Esophagus muscularis mucosa (tissue), 4 donors: ENCODE measurements around the gene CTU2. TPM values are rescaled to one million over a fixed set of nuclear protein-coding genes. Genes with fewer than 3 reads are reported as not detected.

ENCODE experiments used
- DNase-seq: peaks from one replicate; pipeline ENCODE4 v3.0.0-alpha.2; 2017; ENCODE audit errors: extremely low spot score
- H3K27ac ChIP-seq, 4 donors: fragments of 200-600 bp; sonication (generic); replicated peaks in 1 of 4; 1 replicate in 3 of 4; 2 replicates in 1 of 4; pipeline ENCODE4 v1.5.1; 2016 to 2019; ENCODE audit warnings: mild to moderate bottlenecking in 1 of 4
- H3K27me3 ChIP-seq, 4 donors: fragments of 200-600 bp; sonication (generic); one replicate each; pipeline versions ENCODE4 v1.5.1 to v1.6.0; 2016 to 2019
- H3K36me3 ChIP-seq, 4 donors: fragments of 200-600 bp; sonication (generic); one replicate each; pipeline ENCODE4 v1.5.1; 2016 to 2019
- H3K4me1 ChIP-seq, 4 donors: fragments of 200-600 bp; sonication (generic); one replicate each; pipeline ENCODE4 v1.5.1; 2016 to 2019
- H3K4me3 ChIP-seq, 4 donors: fragments of 200-600 bp; sonication (generic); 1 replicate in 2 of 4; 2 replicates in 2 of 4; pipeline ENCODE4 v1.5.1; 2016 to 2019; ENCODE audit warnings: mild to moderate bottlenecking in 4 of 4, moderate library complexity in 1 of 4
- H3K9me3 ChIP-seq, 4 donors: fragments of 200-600 bp; sonication (generic); 1 replicate in 3 of 4; 2 replicates in 1 of 4; pipeline ENCODE4 v1.5.1; 2016 to 2019
- EP300 ChIP-seq: sonication (generic); formaldehyde crosslinking; IDR thresholded peaks from one replicate; pipeline ENCODE4 v1.6.1; 2017; ENCODE audit warnings: antibody characterized with exemption
- POLR2A ChIP-seq: fragments of 450-650 bp; IDR thresholded peaks from one replicate; pipeline ENCODE4 v1.6.1; 2017; ENCODE audit warnings: antibody characterized with exemption, moderate library complexity, mild to moderate bottlenecking, low read depth
- POLR2AphosphoS5 ChIP-seq, 2 donors: sonication (generic); formaldehyde crosslinking; IDR thresholded peaks; one replicate each; pipeline ENCODE4 v1.6.1; 2017; ENCODE audit warnings: antibody characterized with exemption in 2 of 2
- WGBS: methylation state at CpG from one replicate; pipeline ENCODE4 v1.1.5; 2018; 5-methylcytosine and 5-hydroxymethylcytosine counted together
- intact Hi-C: fragments of 100-400 bp; cut with DNase I; formaldehyde crosslinking; loops from one replicate; pipeline ENCODE4 v1.15.1; 2023
- total RNA-seq, 4 donors: library from RNA; depleted of rRNA; stranded (reverse); fragments of >200 nt; gene quantifications; one replicate each; pipeline versions ENCODE4 v1.1.0 to v1.2.1, GENCODE V29; 2016
- TF ChIP-seq, protein P1 (sequence below), 3 experiments: fragments of 200-600 bp in 2 of 3; fragments of 450-650 bp in 1 of 3; sonication (generic) in 2 of 3; IDR thresholded peaks; one replicate each; pipeline ENCODE4 v1.5.1; 2017 to 2019; ENCODE audit warnings: antibody characterized with exemption in 3 of 3, mild to moderate bottlenecking in 2 of 3, moderate library complexity in 1 of 3

CTU2 gene
- total RNA-seq, 4 donors from 2014 or later = 8.9 to 14.7 (median 10.3) TPM

DNA sequence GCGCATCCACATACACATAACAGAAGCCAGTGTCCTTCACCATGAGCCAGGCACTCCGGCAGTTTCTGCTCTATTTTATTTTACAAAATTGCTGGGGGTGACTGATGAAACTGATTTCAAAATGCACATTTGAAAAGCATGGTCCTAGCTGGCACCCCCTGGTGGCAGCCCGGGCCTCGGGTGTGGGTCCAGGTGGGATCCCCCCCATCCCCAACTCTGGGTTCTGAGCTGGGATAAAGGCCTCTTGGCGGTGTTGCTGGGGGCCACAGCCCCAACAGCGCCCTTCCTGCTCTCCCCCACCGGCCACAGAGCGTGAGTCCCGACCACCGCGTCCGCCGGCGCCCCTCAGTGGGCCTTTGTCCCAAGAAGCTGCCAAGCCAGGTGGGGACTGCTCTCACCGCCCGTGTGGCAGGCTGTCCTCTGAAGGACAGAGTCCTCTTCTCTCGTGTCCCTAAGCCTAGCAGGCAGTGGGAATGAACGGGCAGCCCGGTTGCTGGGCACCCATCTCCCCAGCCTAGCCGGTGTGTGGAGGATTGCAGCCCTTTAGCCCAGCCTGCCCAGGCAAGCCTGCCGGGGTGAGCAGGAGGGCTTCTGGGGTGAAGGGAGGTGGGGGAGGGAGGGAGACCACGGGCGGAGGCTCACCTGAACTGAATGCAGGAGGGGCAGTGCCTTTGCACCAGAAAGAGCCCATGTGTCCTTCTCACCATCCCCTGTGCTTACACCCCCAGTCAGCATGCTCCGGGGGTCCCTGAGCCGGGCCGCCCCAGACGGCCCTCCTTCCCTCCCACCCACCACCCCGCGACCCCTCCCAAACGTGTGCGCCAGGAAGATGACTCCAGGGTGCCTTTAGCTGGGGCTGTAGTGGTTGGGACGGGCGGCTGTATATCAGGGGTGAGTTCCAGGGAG, 20.9 kb upstream of the CTU2 start:
- no peak for DNase-seq
- H3K27me3 ChIP-seq = peaks cover 0 to 97% (median 69%) of the 10 kb centered on the region in 4 donors
- intact Hi-C loops = no loop called here

DNA sequence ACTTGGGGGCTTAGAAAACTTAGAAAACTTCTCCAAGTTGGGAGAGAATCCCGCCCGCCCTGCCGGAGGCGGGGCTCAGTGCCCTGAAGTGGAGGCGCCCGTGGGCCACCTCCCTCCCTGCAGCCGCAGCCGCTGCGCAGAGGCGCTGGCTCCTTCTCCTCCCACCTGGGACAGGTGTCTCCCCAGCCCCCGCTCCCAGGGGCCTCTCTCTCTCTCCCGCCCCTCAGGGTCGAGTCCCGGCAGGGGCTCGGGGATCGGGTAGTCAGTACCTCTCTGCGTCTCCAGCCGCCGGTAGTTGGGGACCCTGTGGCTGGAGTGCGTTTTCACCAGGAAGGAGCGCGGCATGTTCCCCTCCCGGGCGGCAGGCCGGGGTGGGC, 20.3 kb upstream of the CTU2 start:
- WGBS = no CpG with 5 or more reads among the region's 25 CpGs
- no peaks in the 10 kb centered on the region for H3K9me3 ChIP-seq
- H3K27ac ChIP-seq = peak overlapping the region in 1 of 4 donors; percentile 23
- peaks cover 0 to 97% (median 70%) of the 10 kb centered on the region in 4 donors for H3K27me3 ChIP-seq
- no peak for DNase-seq
- intact Hi-C loops = no loop called here
- TF ChIP-seq, protein P1, sequence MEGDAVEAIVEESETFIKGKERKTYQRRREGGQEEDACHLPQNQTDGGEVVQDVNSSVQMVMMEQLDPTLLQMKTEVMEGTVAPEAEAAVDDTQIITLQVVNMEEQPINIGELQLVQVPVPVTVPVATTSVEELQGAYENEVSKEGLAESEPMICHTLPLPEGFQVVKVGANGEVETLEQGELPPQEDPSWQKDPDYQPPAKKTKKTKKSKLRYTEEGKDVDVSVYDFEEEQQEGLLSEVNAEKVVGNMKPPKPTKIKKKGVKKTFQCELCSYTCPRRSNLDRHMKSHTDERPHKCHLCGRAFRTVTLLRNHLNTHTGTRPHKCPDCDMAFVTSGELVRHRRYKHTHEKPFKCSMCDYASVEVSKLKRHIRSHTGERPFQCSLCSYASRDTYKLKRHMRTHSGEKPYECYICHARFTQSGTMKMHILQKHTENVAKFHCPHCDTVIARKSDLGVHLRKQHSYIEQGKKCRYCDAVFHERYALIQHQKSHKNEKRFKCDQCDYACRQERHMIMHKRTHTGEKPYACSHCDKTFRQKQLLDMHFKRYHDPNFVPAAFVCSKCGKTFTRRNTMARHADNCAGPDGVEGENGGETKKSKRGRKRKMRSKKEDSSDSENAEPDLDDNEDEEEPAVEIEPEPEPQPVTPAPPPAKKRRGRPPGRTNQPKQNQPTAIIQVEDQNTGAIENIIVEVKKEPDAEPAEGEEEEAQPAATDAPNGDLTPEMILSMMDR (IDR thresholded peaks at IDR 0.05) = no peak
- TF ChIP-seq EP300 (no peak), POLR2AphosphoS5 (IDR thresholded peaks at IDR 0.05) (no peak), POLR2A (no peak)
- peaks cover 29 to 31% (median 30%) of the 10 kb centered on the region in 4 donors for H3K4me1 ChIP-seq
- peak overlapping the region; percentile 51 to 65 (median 52) for H3K4me3 ChIP-seq
- no peaks in the 10 kb centered on the region for H3K36me3 ChIP-seq

More for the DNA sequence above, 20.9 kb upstream of the CTU2 start:
- Histone ChIP-seq H3K9me3 (no peaks in the 10 kb centered on the region), H3K4me1 (peaks cover 29 to 31% (median 30%) of the 10 kb centered on the region in 4 donors), H3K36me3 (no peaks in the 10 kb centered on the region), H3K27ac (no peak overlapping the region), H3K4me3 (peak overlapping the region; percentile 51 to 65 (median 52))
- TF ChIP-seq POLR2AphosphoS5 (IDR thresholded peaks at IDR 0.05) (no peak), EP300 (no peak), POLR2A (no peak)
- TF ChIP-seq, protein P1 (IDR thresholded peaks at IDR 0.05) = peak in 2 of 3 experiments; percentile 13 to 40
- 14% methylated on average over 8 of the region's 33 CpGs for WGBS

DNA sequence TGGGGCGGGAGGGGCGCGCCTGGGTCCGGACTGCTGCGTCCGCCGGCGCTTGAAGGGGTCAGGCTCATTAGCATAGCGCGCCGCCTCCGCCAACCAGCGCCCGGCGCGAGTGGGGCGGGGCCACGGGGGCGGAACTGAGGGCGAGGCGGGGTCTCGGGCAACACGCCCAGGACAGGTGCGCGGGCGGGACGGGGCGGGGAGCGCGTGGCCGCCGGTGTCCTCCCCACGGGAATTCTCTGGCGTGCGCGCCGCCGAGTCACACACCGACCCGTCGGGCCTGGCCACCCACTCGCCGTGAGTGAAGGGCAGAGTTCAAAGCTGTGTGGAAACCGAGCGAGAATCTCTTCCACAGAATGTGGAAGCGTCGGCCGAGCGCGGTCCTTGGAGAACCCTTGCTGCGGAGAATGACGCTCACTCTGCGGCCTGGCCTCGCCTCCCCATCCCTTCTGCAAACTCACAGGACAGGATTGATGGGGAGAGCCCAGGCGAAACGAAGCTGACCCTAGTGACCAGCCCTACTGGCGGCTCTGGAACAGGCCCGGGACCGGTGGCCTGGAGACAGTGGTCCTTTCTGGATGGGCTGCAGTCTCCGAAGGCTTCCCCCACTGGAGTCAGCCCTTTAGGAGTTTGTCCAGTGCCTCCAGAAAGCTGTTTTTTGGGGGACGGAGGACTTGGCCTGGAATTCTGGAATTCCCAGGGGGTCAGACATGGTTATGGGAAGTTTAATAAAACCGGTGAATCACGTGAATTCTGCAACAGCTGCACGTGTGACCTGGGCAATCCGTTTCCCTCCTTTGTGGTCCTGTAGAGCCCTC, 19.7 kb upstream of the CTU2 start, which contains the start of gene SNAI3:
TSS of gene SNAI3 (minus strand) at position 69 of the 815 bp plus-strand sequence. CDS start 101 bp downstream, outside the sequence.
- Histone ChIP-seq H3K27me3 (peaks cover 0 to 97% (median 67%) of the 10 kb centered on the region in 4 donors), H3K36me3 (no peaks in the 10 kb centered on the region), H3K4me1 (peaks cover 25 to 29% (median 26%) of the 10 kb centered on the region in 4 donors), H3K9me3 (no peaks in the 10 kb centered on the region), H3K4me3 (peak within 1 kb of the TSS; percentile 51 to 65 (median 52)), H3K27ac (peak within 1 kb of the TSS in 1 of 4 donors; percentile 23)
- 11% methylated on average over 14 of the region's 65 CpGs for WGBS
- peak in 1 of 2 donors; percentile 15 for TF ChIP-seq POLR2AphosphoS5 (IDR thresholded peaks at IDR 0.05)
- no peak for TF ChIP-seq EP300
- intact Hi-C loops = no loop called here
- no peak for DNase-seq

DNA sequence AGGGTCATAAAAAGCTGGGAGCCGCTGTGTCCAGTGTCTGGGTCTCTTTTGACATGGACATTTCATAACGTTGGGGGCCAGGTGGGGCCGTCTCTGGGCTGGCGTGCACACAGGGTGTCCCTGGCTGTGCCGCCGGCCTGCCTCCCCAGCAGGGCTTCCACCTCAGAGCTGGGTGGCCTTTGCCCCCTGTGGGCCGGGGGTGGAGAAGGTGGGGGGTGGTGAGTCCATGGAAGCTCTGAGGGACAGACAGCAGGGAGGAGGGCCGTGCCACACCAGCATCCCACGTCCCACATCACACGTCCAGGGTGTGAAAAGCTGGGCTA, 19.1 kb upstream of the CTU2 start:
- TF ChIP-seq POLR2A = no peak
- TF ChIP-seq, protein P1 (IDR thresholded peaks at IDR 0.05) = no peak
- no peak for TF ChIP-seq EP300
- TF ChIP-seq POLR2AphosphoS5 (IDR thresholded peaks at IDR 0.05) = no peak
- H3K4me3 ChIP-seq = peak overlapping the region in 1 of 4 donors; percentile 51
- 71% methylated on average over 6 of the region's 10 CpGs for WGBS
- H3K27me3 ChIP-seq = peaks cover 0 to 97% (median 64%) of the 10 kb centered on the region in 4 donors
- no peaks in the 10 kb centered on the region for H3K9me3 ChIP-seq
- intact Hi-C loops = no loop called here
- DNase-seq = no peak
- no peak overlapping the region for H3K27ac ChIP-seq
- H3K4me1 ChIP-seq = peaks cover 19 to 29% (median 25%) of the 10 kb centered on the region in 4 donors
- no peaks in the 10 kb centered on the region for H3K36me3 ChIP-seq

DNA sequence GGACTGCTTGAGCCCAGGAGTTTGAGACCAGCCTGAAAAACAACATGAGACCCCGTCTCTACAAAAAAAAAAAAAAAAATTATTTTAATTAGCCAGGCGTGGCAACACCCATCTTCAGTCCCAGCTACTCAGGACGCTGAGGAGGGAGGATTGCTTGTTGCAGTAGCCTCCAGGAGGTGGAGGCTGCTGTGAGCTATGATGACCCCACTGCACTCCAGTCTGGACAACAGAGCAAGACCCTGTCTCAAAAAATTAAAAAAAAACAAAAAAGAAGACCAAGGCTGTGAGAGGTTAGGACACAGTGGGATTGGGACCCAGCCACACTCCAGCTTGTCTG, 18.7 kb upstream of the CTU2 start:
- H3K27me3 ChIP-seq = peaks cover 0 to 97% (median 64%) of the 10 kb centered on the region in 4 donors
- no peaks in the 10 kb centered on the region for H3K9me3 ChIP-seq
- no peak for DNase-seq
- peaks cover 19 to 29% (median 26%) of the 10 kb centered on the region in 4 donors for H3K4me1 ChIP-seq
- no peaks in the 10 kb centered on the region for H3K36me3 ChIP-seq
- intact Hi-C loops = no loop called here
- 53% methylated on average over 3 of the region's 3 CpGs for WGBS
- no peak overlapping the region for H3K4me3 ChIP-seq
- TF ChIP-seq EP300 = no peak
- TF ChIP-seq POLR2AphosphoS5 (IDR thresholded peaks at IDR 0.05) = no peak
- TF ChIP-seq, protein P1 (IDR thresholded peaks at IDR 0.05) = no peak
- no peak for TF ChIP-seq POLR2A
- H3K27ac ChIP-seq = no peak overlapping the region
